Uterus (tissue), 4 donors: Measurements from ENCODE around the gene DYRK3. TPM values are rescaled to one million over a fixed set of nuclear protein-coding genes. Genes with fewer than 3 reads are reported as not detected.

ENCODE experiments used
- DNase-seq, 2 donors: peaks; one replicate each; pipeline ENCODE4 v3.0.0-alpha.2; 2019 to 2020
- H3K27ac ChIP-seq, 2 donors: fragments of 200-600 bp; sonication (generic); 1 replicate in 1 of 2; 2 replicates in 1 of 2; pipeline ENCODE4 v1.5.1; 2016 to 2018
- H3K27me3 ChIP-seq, 2 donors: fragments of 200-600 bp; sonication (generic); one replicate each; pipeline ENCODE4 v1.5.1; 2018 to 2019; ENCODE audit warnings: control low read depth in 1 of 2
- H3K36me3 ChIP-seq, 2 donors: fragments of 200-600 bp; sonication (generic); one replicate each; pipeline ENCODE4 v1.5.1; 2019; ENCODE audit warnings: control low read depth in 1 of 2
- H3K4me1 ChIP-seq, 2 donors: fragments of 200-600 bp; sonication (generic); one replicate each; pipeline ENCODE4 v1.5.1; 2018 to 2019; ENCODE audit warnings: control low read depth in 1 of 2
- H3K4me3 ChIP-seq, 2 donors: fragments of 200-600 bp; sonication (generic); 1 replicate in 1 of 2; 2 replicates in 1 of 2; pipeline ENCODE4 v1.5.1; 2018 to 2019; ENCODE audit warnings: mild to moderate bottlenecking in 1 of 2
- H3K9me3 ChIP-seq, 2 donors: fragments of 200-600 bp; sonication (generic); one replicate each; pipeline ENCODE4 v1.5.1; 2019; ENCODE audit warnings: control low read depth in 1 of 2
- POLR2A ChIP-seq, 2 donors: fragments of 450-650 bp; IDR thresholded peaks; one replicate each; pipeline ENCODE4 v1.6.1; 2016; ENCODE audit warnings: antibody characterized with exemption in 2 of 2, mild to moderate bottlenecking in 1 of 2, moderate library complexity in 1 of 2
- intact Hi-C: fragments of 100-400 bp; cut with DNase I; formaldehyde crosslinking; loops from one replicate; pipeline ENCODE4 v1.15.1; 2023; ENCODE audit warnings: low total_unique reads
- total RNA-seq, 4 donors: library from RNA; depleted of rRNA in 3 of 4; stranded (reverse); fragments of >200 nt in 3 of 4; gene quantifications; one replicate each; pipeline versions ENCODE4 v1.1.0 to v1.2.4, GENCODE V29; 2014 to 2023
- TF ChIP-seq, protein P1 (sequence below), 4 experiments: fragments of 200-600 bp in 2 of 4; fragments of 450-650 bp in 2 of 4; sonication (generic) in 2 of 4; IDR thresholded peaks; one replicate each; pipeline ENCODE4 v1.5.1; 2016 to 2019; ENCODE audit warnings: antibody characterized with exemption in 4 of 4, mild to moderate bottlenecking in 2 of 4, moderate library complexity in 1 of 4
- donor health status: DM: yes; HTN: yes; CAD: no.

DYRK3 gene
- total RNA-seq, 4 donors from 2014 or later: 10.8 to 24.7 (median 14.7) TPM

DNA sequence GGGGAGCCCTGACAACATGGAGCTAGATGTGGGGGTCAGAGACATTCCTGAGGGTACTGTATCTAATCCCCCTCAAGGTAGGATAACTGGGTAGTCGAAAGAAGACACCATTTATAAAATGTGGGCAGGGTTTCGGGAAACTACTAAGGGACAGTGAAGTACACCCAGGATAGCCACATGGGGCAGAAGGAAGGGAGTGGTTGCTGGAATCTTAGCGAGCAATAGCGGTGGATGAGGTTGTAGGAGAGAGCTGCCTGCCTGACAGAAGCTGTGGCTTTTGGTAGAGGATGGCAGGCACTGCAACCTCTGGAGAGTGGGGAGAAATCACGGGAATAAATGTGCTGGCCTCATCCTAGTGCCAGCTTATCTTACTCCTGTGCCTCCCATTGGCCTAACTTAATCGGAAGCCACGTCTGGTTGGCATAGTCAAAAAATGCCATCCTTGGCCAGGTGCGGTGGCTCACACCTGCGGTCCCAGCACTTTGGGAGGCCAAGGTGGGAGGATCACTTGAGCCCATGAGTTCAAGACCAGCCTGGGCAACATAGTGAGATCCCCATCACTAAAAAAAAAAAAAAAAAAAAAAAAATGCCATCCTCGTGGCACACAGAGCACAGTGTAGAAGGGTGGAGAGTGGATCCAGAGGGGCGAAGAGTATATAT lies 26.0 kb downstream of the DYRK3 start:
- no peak for DNase-seq
- Histone ChIP-seq H3K27me3 (no peaks in the 10 kb centered on the region), H3K4me1 (peaks cover 0 to 6% of the 10 kb centered on the region in 2 donors), H3K9me3 (no peaks in the 10 kb centered on the region), H3K36me3 (no peaks in the 10 kb centered on the region), H3K4me3 (no peak overlapping the region), H3K27ac (no peak overlapping the region)
- TF ChIP-seq, protein P1, sequence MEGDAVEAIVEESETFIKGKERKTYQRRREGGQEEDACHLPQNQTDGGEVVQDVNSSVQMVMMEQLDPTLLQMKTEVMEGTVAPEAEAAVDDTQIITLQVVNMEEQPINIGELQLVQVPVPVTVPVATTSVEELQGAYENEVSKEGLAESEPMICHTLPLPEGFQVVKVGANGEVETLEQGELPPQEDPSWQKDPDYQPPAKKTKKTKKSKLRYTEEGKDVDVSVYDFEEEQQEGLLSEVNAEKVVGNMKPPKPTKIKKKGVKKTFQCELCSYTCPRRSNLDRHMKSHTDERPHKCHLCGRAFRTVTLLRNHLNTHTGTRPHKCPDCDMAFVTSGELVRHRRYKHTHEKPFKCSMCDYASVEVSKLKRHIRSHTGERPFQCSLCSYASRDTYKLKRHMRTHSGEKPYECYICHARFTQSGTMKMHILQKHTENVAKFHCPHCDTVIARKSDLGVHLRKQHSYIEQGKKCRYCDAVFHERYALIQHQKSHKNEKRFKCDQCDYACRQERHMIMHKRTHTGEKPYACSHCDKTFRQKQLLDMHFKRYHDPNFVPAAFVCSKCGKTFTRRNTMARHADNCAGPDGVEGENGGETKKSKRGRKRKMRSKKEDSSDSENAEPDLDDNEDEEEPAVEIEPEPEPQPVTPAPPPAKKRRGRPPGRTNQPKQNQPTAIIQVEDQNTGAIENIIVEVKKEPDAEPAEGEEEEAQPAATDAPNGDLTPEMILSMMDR (IDR thresholded peaks at IDR 0.05): no peak
- no peak for TF ChIP-seq POLR2A (IDR thresholded peaks at IDR 0.05)
- intact Hi-C loops: loop anchor here (10.0 kb wide), 1 partner anchor 166 kb away; no protein-coding TSS in a partner anchor

DNA sequence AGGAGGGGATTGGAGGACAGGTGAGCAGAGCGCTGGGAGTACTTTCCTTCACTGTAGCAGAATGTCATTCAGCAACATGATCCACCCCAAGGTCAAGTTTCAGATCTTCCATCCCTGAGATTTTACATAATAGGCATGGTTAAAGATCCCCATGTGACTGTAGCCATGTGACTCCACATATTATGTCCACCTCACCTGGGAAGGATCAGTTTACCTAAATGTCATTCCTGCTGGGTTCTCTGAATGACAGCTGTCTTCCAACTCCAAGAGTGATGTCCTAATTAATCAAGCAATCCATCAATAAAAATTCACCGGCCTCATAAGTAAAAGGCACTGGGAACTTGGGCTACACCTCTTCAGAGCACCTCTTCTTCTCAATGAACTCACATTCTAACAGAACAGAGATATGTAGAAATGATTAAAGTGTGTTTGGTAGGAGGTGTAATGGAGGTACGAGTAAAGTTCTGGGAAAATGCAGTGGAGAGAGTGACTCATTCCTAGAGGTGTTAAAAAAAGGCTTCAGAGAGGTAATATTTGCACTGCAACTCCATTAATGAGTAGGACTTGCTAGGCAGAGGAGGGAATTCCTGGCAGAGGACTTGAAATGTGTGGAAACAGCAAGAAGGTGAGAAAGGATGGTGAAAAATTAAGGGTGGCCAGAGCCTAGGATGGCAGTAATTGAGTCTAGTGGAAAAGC lies 27.2 kb downstream of the DYRK3 start:
- H3K4me1 ChIP-seq: peaks cover 0 to 6% of the 10 kb centered on the region in 2 donors
- H3K27ac ChIP-seq: no peak overlapping the region
- no peak for DNase-seq
- H3K27me3 ChIP-seq: no peaks in the 10 kb centered on the region
- H3K36me3 ChIP-seq: no peaks in the 10 kb centered on the region
- no peaks in the 10 kb centered on the region for H3K9me3 ChIP-seq
- no peak overlapping the region for H3K4me3 ChIP-seq
- intact Hi-C loops: loop anchor here (10.0 kb wide), 1 partner anchor 168 kb away; no protein-coding TSS in a partner anchor
- TF ChIP-seq, protein P1 (IDR thresholded peaks at IDR 0.05): no peak
- TF ChIP-seq POLR2A (IDR thresholded peaks at IDR 0.05): no peak

DNA sequence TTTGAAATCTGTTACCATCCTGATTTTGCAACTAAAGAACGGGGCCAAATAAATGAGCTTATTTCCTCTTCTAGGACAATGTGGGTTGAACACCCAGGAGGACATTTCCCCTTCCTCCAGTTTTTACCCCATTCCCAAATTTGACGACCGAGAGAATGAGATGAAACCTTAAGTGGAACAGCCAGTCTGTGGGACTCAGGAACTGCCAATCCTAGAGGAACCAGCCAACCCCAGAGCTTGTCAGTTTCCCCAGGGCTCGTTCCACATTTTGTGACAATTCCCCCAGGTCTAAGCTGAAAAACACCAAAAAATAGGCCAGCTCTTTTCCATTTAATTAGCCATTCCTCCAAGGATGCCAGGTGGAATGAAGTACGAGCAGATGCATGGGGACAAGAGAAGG lies 28.0 kb downstream of the DYRK3 start:
- no peaks in the 10 kb centered on the region for H3K36me3 ChIP-seq
- DNase-seq: no peak
- no peak overlapping the region for H3K27ac ChIP-seq
- no peaks in the 10 kb centered on the region for H3K27me3 ChIP-seq
- intact Hi-C loops: loop anchor here (10.0 kb wide), 1 partner anchor 169 kb away; no protein-coding TSS in a partner anchor
- H3K4me3 ChIP-seq: no peak overlapping the region
- no peaks in the 10 kb centered on the region for H3K9me3 ChIP-seq
- TF ChIP-seq, protein P1 (IDR thresholded peaks at IDR 0.05): no peak
- no peak for TF ChIP-seq POLR2A (IDR thresholded peaks at IDR 0.05)
- peaks cover 0 to 6% of the 10 kb centered on the region in 2 donors for H3K4me1 ChIP-seq

DNA sequence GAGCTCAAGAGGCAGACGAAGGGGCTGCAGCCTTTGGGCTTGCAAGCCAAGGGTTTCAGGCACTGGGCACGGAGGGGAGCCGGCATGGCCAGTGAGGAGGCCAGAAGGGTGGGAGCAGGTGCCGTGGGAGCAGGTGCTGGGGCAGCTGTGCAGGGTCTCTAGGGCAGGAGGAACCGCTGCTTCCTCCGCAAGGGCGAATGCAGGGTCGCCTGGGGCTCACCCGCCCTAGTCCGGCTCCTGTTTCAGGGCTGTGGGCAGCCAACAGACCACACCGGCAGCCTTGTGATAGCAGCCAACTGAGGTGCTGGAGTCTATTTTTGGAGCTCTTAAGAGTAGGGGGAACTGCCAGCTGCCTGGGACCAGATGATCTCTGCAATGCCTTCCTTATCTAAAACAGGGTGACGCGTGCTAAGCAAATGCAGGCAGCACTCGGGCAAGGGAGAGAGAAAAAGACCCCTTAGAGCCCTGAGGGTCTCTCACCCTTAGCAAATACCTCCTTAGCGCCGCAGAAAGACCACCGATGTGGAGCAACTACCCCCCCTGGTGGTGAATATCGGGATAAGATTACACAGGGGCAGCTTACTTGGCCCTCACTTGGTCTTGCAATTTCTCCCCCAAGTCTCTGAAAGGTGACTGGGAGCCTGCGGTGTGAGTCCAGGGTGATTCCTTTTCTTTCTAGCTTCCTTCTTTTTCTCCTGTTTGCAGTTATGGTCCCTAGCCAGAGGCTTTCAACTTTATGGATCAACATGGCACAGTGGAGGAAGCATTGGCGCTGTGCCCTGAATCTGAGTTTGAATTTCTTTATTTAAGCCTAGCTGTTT lies 28.7 kb downstream of the DYRK3 start:
- TF ChIP-seq, protein P1 (IDR thresholded peaks at IDR 0.05): peak; percentile 86 to 89 (median 88)
- TF ChIP-seq POLR2A (IDR thresholded peaks at IDR 0.05): no peak

More for the DNA sequence above, 28.7 kb downstream of the DYRK3 start:
- no peak overlapping the region for H3K4me3 ChIP-seq
- peaks cover 0 to 6% of the 10 kb centered on the region in 2 donors for H3K4me1 ChIP-seq
- no peaks in the 10 kb centered on the region for H3K9me3 ChIP-seq
- H3K27me3 ChIP-seq: no peaks in the 10 kb centered on the region
- no peaks in the 10 kb centered on the region for H3K36me3 ChIP-seq
- intact Hi-C loops: loop anchor here (10.0 kb wide), 1 partner anchor 169 kb away; no protein-coding TSS in a partner anchor
- peak; percentile 67 to 77 for DNase-seq
- H3K27ac ChIP-seq: no peak overlapping the region
